Posterior cingulate gyrus (tissue), 11 donors: ENCODE results near the gene DPP3.
A peak's percentile ranks its signal among the peaks of the same experiment; 100 is the strongest.

Source experiments
- DNase-seq, 10 donors: peaks; one replicate each; pipeline versions ENCODE4 v3.0.0 to v3.0.0-alpha.2; 2020 to 2021; ENCODE audit warnings: mixed read lengths in 3 of 10
- intact Hi-C: fragments of 100-400 bp; cut with DNase I; formaldehyde crosslinking; loops from one replicate; pipeline ENCODE4 v1.15.1; 2023

DPP3 gene

DNA sequence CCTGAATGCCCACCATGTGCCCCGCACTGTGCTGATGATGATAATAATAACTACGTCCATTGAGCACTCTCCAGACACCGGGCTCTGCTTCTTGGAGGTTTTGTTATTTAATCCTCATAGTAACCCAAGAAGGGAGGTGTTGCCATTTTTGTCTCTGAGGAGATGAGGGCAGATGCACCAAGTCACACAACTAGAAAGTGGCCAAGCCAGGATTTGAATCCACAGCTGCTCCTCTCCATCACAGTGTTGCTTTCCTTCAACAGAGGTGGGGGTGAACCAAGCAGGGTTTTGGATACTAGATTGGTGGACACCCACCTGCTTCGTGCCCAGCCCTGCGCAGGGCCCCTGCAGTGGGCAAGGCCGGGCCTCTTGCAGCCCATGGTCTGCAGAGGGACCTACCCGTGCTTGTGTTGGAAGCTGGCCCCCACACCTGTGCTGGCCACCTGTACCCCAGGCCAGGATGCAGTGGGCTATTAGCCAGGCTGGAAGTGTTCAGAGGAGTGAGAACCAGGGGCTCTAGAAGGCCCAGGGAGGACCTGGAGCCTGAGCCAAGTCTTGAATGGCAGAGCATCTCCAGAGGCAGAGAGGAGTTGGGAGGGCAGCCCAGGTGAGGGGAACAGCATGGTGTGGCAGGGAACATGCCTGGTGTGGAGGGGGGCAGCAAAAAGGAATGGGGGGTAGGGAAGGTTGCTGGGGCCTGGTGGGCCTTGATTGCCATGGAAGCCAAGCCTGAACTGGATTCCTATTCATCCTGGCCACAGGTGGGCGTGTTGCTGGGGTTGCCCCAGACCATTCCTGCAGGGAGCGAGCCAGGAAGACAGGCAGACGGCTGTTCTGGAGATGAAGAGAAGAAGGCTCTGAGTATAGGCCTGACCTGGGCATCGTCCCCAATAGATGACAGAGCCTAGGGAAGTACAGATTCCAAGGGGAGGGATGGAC, 2.7 kb upstream of the DPP3 start:
- intact Hi-C loops, result no loop called here
- peak in 2 of 10 donors; percentile 69 to 82 for DNase-seq

DNA sequence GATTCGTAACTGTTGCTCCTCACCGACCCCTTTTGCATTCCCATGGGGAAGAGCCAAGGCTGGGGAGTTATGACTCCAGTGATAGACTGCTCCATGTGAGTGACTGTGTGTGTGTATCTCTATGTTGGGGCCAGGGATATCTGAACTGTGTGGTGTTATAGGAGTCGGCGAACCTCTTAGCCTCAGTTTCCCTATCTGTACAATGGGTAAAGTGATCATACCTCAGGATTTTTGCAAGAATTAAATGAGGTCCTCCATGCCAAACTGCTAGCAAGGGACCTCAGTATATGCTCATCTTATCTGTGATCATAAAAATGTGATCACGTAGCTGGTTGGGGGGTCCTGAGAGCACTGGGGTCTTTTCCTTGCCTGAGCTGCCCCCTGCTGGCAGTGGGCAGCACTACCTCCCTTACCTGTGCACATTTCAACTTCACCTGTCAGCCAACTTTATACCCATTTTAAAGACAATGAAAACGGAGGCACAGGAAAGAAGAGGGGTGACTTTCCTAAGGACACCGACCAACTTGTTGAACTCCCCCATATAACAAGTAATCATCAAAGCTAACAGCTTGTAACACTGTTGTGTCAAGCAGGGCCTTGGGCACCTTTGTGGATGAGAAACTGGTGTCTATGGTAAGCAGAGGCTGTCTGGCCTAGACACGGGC, 1.4 kb upstream of the DPP3 start:
- DNase-seq, result peak in 1 of 10 donors; percentile 34
- intact Hi-C loops, result no loop called here

DNA sequence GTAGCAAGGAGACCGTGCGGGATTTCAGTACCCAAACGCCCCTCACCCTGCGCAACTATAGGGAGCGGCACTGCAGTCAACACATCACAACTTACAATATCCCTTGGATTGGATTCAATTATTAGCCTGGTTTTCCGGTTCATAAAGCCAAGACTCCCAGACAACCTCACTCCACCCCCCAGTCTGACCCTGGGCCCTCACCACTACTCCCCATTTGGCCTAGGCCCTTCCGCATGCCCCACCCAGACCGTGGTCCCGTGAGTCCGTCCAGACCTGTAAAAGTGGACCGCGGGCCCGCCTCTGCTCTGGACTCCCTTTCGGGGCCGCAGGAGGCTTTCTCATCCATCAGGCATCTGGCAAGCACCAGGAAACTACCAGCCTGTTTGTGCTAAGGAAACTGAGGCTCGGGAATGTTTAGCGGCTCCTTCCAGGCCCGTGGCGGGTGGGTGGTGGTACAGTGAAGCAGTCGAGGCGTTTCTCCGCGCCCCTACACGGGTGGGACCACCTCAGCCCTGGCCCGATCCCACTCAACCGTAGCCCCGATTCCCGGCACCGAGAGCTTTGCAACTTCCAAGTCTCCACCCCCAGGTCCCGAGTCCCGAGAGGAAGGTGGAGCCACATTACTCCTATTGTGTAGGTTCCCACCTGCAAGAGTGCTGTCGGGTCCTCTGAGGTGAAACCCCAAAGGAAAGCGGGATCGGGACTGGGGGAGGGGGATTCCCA, 679 bp upstream of the DPP3 start:
- peak in 3 of 10 donors; percentile 23 to 86 (median 32) for DNase-seq
- intact Hi-C loops, result no loop called here

DNA sequence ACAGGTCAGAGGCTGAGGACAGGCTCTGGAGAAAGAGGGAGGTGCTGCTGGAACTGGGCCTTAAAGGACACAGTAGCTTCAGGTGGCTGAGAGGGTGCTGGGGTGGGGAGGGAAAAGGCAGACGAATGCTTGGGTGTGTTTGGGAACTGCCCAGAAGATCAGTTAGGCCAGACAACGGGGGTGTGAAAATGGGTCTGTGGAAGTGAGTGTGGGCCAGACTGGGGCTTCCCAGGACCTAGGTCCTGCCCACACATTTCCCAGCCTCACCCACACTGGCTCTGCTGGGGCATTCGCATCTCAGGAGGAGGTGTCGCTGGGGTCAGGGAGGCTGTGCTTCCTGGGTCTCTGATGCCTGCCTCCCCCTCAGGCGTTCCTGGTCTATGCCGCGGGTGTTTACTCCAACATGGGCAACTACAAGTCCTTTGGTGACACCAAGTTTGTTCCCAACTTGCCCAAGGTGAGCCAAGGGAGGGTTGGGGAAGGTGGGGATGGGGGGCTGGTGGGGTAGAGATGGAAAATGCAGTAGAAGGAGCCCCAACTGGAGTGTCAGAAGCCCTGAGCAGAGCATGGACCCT, 4.7 kb downstream of the DPP3 start:
- intact Hi-C loops, result no loop called here
- DNase-seq, result peak in 1 of 10 donors; percentile 43

DNA sequence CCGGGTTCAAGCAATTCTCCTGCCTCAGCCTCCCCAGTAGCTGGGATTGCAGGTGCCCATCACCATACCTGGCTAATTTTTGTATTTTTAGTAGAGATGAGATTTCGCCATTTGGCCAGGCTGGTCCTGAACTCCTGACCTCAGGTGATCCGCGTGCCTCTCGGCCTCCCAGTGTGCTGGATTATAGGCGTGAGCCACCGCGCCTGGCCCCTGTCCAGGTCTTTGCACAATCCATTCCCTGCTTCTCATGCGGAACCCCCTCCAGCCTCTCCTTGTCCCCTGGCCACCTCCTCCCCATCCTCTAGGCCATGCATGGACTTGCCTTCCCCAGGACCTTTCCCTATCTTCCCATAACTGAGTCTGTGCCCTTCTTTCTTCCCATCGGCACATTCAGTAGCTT, 8.7 kb downstream of the DPP3 start:
- peak in 2 of 10 donors; percentile 44 to 59 for DNase-seq
- intact Hi-C loops, result no loop called here

DNA sequence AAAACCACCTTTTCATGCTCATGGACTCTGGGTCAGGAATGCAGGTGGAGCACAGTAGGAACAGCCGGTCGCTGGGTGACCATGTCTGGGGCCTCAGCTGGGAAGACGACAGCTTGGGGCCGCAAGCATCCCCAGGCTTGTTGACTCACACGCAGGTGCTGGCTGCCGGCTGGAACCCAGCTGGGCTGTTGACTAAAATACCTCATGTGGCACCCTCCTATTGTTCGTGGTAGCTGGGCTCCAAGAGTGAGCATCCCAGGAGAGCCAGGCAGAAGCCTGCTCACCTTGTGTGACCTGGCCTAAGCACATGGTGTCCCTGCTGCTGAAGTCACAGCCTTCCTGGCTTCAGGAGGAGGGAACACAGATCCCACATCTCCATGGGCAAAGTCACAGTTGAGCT, 9.4 kb downstream of the DPP3 start:
- peak in 1 of 10 donors; percentile 76 for DNase-seq
- intact Hi-C loops, result no loop called here

DNA sequence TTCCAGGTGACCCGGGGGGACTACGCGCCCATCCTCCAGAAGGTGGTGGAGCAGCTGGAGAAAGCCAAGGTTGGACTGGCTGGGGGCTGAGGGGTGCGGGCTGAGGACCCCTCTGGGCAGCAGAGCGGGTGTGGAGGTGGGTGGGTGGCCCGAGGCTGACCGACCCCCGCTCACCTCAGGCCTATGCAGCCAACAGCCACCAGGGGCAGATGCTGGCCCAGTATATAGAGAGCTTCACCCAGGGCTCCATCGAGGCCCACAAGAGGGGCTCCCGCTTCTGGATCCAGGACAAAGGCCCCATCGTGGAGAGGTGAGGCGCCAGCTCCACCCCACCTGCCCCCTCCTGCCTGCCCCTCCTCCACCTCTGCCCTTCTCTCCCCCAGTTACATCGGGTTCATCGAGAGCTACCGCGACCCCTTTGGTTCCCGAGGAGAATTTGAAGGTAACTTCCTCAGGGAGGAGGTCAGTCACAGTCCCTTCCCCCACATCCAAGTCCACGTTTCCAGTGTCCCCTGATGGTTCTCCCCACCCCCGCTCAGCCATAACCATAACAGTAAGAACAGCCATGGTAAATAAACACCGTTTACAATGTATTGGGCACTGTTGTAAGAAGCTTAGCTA, 11.2 kb downstream of the DPP3 start:
- intact Hi-C loops, result no loop called here
- peak in 1 of 10 donors; percentile 34 for DNase-seq

DNA sequence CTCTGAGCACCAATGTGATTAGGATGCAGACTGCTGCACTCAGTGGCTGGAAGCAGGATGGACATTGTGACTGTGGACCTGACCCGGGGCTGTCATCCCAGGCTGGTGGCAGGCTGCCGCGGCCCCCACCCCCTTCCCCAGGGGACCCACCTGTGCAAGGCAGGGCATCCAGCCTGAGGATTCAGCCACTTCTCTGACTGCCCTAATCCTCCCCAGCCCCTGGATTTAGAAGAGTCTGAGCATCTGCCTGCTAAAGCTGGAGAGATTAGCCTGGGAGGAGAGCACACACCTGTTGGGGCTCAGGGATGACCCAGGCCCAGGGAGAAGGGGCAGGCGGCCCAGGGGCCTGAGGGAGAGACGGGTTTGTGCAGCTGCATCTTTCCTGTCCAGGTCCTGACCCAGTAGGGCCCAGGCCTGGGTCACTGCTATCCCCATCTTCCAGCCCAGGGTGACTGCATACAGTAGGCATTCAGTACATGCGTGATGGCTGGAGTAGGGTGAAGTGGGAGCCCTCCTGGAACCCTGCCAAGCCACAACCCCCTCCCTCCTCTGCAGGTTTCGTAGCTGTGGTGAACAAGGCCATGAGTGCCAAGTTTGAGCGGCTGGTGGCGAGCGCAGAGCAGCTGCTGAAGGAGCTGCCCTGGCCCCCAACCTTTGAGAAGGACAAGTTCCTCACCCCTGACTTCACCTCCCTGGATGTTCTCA, 12.1 kb downstream of the DPP3 start:
- intact Hi-C loops, result no loop called here
- DNase-seq, result peak in 1 of 10 donors; percentile 56

DNA sequence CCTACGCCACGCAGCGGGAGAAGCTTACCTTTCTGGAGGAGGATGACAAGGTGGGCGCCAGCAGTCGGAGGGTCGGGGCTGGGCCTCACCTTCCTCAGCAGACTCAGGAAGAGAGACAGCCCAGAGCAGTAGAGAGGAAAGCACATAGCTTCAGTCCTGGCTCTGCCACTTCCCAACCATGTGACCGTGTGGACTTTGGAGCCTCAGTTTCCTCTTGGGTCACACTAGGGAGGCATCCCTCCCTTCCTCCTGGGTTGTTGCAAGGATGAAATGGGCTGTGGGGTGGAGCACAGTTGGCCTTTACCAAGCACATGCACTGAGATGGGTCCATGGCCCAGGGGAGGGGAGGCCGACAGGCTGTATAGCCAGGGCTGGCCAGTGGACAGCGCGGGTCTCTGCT, 12.9 kb downstream of the DPP3 start:
- intact Hi-C loops, result no loop called here
- peak in 1 of 10 donors; percentile 51 for DNase-seq

DNA sequence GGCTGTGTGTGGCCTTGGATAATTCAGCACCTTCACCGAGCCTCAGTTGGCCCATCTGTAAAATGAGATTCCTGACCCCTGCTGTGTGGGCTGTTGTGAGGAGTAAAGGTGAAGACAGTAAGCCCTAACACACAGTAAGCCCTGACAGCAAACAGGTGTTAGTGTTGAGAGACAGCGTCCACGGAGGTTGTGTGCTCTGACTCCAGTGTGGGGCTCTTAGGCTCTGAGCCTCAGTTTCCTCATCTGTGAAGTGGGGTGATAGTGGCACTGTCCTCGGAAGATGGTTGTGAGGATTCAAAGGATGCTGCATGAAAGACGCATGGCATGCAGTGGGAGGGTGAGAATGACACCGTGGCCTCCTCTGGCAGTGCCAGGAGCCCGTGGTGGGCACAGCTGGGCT, 14.2 kb downstream of the DPP3 start:
- intact Hi-C loops, result no loop called here
- peak in 1 of 10 donors; percentile 49 for DNase-seq

DNA sequence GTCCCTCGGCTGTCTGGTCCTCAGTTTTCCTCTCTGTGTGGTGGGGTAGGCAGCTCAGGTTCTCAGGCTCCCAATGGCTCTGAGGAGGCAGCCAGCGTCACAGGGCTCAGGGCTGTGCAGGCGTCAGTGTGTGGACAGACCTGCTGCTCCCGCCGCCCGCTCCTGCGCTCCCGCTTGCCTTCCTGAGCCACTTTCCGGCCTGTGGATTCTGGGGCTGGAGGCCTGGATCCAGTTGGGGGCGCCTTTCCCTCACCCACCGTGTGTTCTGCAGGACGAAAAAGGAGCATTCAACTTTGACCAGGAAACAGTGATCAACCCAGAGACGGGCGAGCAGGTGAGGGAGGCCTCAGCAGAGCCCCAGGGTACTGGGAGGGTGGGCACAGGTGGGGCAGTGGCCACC, 14.7 kb downstream of the DPP3 start:
- intact Hi-C loops, result no loop called here
- DNase-seq, result peak in 2 of 10 donors; percentile 35 to 76

DNA sequence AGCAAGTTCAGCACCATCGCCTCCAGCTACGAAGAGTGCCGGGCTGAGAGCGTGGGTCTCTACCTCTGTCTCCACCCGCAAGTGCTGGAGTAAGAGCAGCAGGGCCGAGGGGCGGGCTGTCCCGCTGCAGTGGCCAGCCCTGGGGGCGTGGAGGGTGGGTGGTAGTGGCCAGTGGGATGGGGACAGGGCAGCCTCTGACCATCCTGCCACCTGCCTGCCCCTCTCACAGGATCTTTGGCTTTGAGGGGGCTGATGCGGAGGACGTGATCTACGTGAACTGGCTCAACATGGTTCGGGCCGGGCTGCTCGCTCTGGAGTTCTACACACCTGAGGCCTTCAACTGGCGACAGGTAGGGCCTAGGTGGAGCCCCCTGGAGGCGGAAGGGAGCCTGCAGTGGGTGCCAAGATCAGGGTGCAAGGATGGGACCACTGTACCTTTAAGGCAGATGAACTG, 15.2 kb downstream of the DPP3 start:
- intact Hi-C loops, result no loop called here
- peak in 2 of 10 donors; percentile 58 to 70 for DNase-seq

DNA sequence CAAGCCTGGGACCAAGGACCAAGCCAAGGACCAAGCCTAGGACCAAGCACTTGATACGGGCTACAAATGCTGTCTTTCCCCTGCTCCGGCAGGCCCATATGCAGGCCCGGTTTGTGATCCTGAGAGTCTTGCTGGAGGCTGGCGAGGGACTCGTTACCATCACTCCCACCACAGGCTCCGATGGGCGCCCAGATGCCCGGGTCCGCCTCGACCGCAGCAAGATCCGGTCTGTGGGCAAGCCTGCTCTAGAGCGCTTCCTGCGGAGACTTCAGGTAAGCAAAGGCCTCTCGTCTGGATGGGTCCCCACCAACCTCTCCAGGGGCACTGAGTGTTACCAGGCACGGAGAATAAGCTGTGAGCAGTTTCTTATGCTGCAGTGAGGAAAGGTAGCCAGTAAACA, 17.0 kb downstream of the DPP3 start:
- peak in 2 of 10 donors; percentile 59 to 70 for DNase-seq
- intact Hi-C loops, result no loop called here

DNA sequence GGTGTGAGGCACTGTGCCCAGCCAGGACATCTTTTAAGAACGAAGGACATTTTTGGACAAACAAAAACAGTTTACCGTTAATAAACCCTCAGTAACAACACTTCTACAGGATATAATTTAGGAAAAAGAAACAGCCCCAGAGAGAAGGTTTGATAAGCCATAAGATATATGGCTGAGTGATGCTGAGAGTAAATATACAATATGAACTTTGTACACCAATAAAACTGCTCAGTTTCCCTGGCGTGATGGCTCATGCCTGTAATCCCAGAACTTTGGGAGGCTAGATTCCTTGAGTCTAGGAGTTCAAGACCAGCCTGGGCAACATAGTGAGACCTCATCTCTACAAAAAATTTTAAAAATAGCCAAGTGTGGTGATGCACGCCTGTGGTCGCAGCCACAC, 18.3 kb downstream of the DPP3 start:
- no peak for DNase-seq
- intact Hi-C loops, result no loop called here

DNA sequence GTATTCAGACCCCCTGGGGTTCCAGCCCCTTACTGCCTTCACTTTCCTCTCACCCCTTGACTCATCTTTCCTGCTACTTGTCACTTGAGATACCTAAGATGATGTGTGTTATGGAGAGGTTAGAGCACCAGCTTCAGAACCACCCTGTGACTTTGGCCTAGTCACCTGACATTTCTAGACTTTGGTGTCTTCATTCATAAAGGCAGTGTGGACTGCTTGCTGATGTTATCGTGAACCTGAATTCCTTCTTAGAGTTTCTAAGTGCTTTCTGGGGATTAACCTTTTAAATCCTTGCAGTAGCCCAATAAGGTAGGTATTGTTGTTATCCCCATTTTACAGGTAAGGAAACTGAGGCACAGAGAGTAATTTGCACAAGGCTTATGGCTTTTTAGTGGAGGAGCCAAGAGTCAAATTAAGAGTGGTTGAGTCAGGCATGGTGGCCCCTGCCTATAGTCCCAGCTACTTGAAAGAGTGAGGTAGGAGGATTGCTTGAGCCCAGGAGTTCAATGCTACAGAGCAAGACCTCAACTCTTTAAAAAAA, 25.1 kb downstream of the DPP3 start:
- no peak for DNase-seq
- intact Hi-C loops, result no loop called here

DNA sequence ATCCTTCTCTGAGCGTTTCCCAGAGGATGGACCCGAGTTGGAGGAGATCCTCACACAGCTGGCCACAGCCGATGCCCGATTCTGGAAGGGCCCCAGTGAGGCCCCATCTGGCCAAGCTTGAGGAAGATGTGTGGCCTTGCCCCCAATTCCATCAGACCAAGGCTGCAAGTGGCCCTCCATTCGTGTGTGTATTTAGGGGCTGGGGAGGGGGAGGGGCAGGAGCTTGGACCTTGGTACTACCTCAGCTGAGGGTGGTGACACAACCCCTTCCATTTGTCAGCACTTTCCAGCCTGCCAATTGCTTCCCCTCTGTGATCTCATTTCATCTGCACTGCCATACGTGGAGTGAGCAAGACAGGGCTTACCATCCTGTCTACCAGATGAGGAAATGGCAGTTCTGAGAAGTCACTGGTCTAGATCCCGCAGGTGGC, 28.9 kb downstream of the DPP3 start:
- intact Hi-C loops, result no loop called here

DNA sequence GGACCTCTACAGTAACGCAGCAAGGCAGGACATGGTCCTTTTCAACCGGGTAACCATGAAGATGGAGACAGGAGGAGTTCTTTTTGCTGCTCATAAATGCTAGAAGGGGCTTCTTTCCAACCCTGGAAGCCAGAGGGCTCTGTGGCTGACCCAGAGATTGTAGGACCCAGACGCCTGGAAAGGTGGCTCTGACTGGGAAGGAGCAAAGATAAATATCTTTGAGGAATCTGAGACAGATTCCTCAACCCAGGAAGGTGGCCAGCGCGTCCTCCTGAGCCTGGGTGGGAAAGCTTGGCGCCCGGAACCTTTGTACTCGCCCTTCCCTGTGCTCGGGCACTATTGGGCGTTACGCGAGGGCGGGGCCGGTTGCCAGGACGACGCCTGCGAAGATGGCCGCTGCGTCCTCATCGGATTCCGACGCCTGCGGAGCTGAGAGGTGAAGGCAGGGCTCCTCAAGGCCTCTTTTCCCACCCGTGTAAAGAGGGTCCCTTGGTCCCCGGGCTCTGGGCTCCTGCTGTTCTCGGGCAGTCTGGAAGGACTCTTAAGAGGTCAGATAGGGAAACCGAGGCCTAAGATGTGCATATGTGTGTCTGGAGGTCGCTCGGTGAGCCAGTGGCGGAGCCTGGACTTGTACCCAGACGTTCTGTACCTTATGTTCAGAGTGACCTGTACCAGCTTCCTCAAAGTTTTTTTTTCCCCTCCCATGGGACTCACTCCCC, 30.2 kb downstream of the DPP3 start, which contains the start of gene BBS1:
Gene BBS1 (plus strand): TSS at position 365 of the 719 bp plus-strand sequence. CDS start 25 bp downstream, at position 390.
- DNase-seq, result peak; percentile 80 to 98 (median 89)
- intact Hi-C loops, result no loop called here

More for the DNA sequence above, 28.9 kb downstream of the DPP3 start:
- peak in 2 of 10 donors; percentile 57 to 67 for DNase-seq

DNA sequence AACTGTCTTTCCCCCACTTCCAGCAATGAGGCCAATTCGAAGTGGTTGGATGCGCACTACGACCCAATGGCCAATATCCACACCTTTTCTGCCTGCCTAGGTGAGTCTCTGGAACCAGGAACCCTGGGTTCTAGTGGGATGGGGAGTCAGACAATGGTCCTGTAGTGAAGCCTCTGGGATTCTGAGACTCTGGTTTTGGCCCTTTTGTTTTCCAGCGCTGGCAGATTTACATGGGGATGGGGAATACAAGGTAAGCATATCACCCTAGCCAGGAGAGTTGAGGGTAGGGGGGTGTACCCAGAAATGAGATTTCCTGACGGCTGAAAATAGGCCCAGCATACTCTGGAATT, 30.7 kb downstream of the DPP3 start:
- intact Hi-C loops, result no loop called here

More for the DNA sequence above, 30.7 kb downstream of the DPP3 start:
- no peak for DNase-seq
